HEK293 (cell line): Measurements from ENCODE around the gene DNAJC11.
A peak's percentile ranks its signal among the peaks of the same experiment; 100 is the strongest.

Source experiments
- CTCF ChIA-PET: fragments of 350-600 bp; formaldehyde crosslinking; extraction: SDS; loops from one replicate; lab custom pipeline; 2021; ENCODE audit warnings: antibody characterized with exemption; lab: Yijun Ruan, JAX
- POLR2A ChIA-PET: fragments of 300-600 bp; formaldehyde crosslinking; extraction: SDS; loops from one replicate; lab custom pipeline; 2020; ENCODE audit warnings: antibody characterized with exemption, inconsistent platforms; lab: Yijun Ruan, JAX
- H3K27ac ChIP-seq: fragments of 200-500 bp; sonication (Bioruptor generic); 2 replicates; pipeline ENCODE4 v1.5.1; 2014; ENCODE audit warnings: low read depth, low read length, control low read depth, inconsistent platforms; ENCODE audit errors: extremely low read depth
- H3K36me3 ChIP-seq, 2 experiments: fragments of 200-500 bp in 1 of 2; sonication (Bioruptor generic) in 1 of 2; 1 replicate in 1 of 2; 2 replicates in 1 of 2; pipeline ENCODE4 v1.5.1; 2014 to 2017; ENCODE audit warnings: inconsistent platforms in 2 of 2, low read length in 2 of 2; ENCODE audit not compliant: control insufficient read depth in 2 of 2, insufficient read depth in 1 of 2
- H3K4me1 ChIP-seq: fragments of 200-500 bp; sonication (Bioruptor generic); 2 replicates; pipeline ENCODE4 v1.5.1; 2014; ENCODE audit warnings: mild to moderate bottlenecking, low read length, inconsistent platforms; ENCODE audit not compliant: control insufficient read depth, insufficient read depth
- H3K4me3 ChIP-seq: 2 replicates; pipeline ENCODE4 v1.5.1; 2011; ENCODE audit warnings: low read depth, mild to moderate bottlenecking, control low read depth, low read length, moderate library complexity
- H3K9me3 ChIP-seq: fragments of 200-500 bp; sonication (Bioruptor generic); 2 replicates; pipeline ENCODE4 v1.5.1; 2014; ENCODE audit warnings: low read depth, low read length, inconsistent platforms; ENCODE audit not compliant: control insufficient read depth, insufficient read depth
- GLIS1 ChIP-seq: fragments of 450-650 bp; formaldehyde crosslinking; IDR thresholded peaks from 2 replicates; pipeline ENCODE4 v1.5.1; 2016; ENCODE audit warnings: missing biosample characterization, missing genetic modification characterization
- HIC1 ChIP-seq: fragments of 450-650 bp; formaldehyde crosslinking; IDR thresholded peaks from 2 replicates; pipeline ENCODE4 v1.5.1; 2016; ENCODE audit warnings: missing biosample characterization, missing genetic modification characterization
- KLF16 ChIP-seq: fragments of 450-650 bp; formaldehyde crosslinking; IDR thresholded peaks from 2 replicates; pipeline ENCODE4 v1.5.1; 2017; ENCODE audit warnings: missing biosample characterization, missing genetic modification characterization
- ZBTB10 ChIP-seq: fragments of 450-650 bp; formaldehyde crosslinking; IDR thresholded peaks from 2 replicates; pipeline ENCODE4 v1.5.1; 2016; ENCODE audit warnings: missing biosample characterization, missing genetic modification characterization
- ZBTB11 ChIP-seq: fragments of 450-650 bp; formaldehyde crosslinking; conservative IDR thresholded peaks from 2 replicates; pipeline ENCODE4 v1.5.1; 2016; ENCODE audit warnings: low read depth, missing biosample characterization, missing genetic modification characterization
- ZBTB6 ChIP-seq: fragments of 450-650 bp; formaldehyde crosslinking; IDR thresholded peaks from 2 replicates; pipeline ENCODE4 v1.5.1; 2017; ENCODE audit warnings: missing biosample characterization, missing genetic modification characterization
- ZIC2 ChIP-seq: fragments of 450-650 bp; formaldehyde crosslinking; IDR thresholded peaks from 2 replicates; pipeline ENCODE4 v1.5.1; 2016; ENCODE audit warnings: missing biosample characterization, missing genetic modification characterization
- ZNF133 ChIP-seq: fragments of 450-650 bp; formaldehyde crosslinking; IDR thresholded peaks from 2 replicates; pipeline ENCODE4 v1.5.1; 2016; ENCODE audit warnings: missing biosample characterization, missing genetic modification characterization
- ZNF148 ChIP-seq: fragments of 450-650 bp; formaldehyde crosslinking; IDR thresholded peaks from 2 replicates; pipeline ENCODE4 v1.5.0; 2017; ENCODE audit warnings: missing biosample characterization, missing genetic modification characterization, borderline replicate concordance
- ZNF37A ChIP-seq: fragments of 450-650 bp; IDR thresholded peaks from 2 replicates; pipeline ENCODE4 v1.5.1; 2018; ENCODE audit warnings: missing biosample characterization, missing genetic modification characterization
- ZNF510 ChIP-seq: fragments of 450-650 bp; formaldehyde crosslinking; IDR thresholded peaks from 2 replicates; pipeline ENCODE4 v1.5.1; 2018; ENCODE audit warnings: mild to moderate bottlenecking, missing genetic modification characterization, missing biosample characterization; ENCODE audit not compliant: insufficient replicate concordance
- ZNF571 ChIP-seq: fragments of 450-650 bp; formaldehyde crosslinking; IDR thresholded peaks from 2 replicates; pipeline ENCODE4 v1.5.0; 2017; ENCODE audit warnings: missing biosample characterization, missing genetic modification characterization
- ZNF610 ChIP-seq: fragments of 450-650 bp; formaldehyde crosslinking; IDR thresholded peaks from 2 replicates; pipeline ENCODE4 v1.5.1; 2016; ENCODE audit warnings: missing biosample characterization, missing genetic modification characterization, borderline replicate concordance
- ZNF645 ChIP-seq: fragments of 450-650 bp; formaldehyde crosslinking; IDR thresholded peaks from 2 replicates; pipeline ENCODE4; 2016; ENCODE audit warnings: missing biosample characterization, missing genetic modification characterization
- ZNF658 ChIP-seq: fragments of 450-650 bp; formaldehyde crosslinking; IDR thresholded peaks from 2 replicates; pipeline ENCODE4; 2016; ENCODE audit warnings: missing biosample characterization, missing genetic modification characterization

DNAJC11 gene

GRCh38 chr1:6592865-6593593 is 108.6 kb downstream of the DNAJC11 start:
- POLR2A ChIA-PET = interaction anchor here (0.9 to 1.5 kb wide), 2 partner anchors 8 to 13 kb away, joined by 3 to 4 read pairs; partner anchors contain the start of gene ZBTB48
- H3K4me3 ChIP-seq = no peak overlapping the region
- H3K27ac ChIP-seq = no peak overlapping the region
- 0 out of 2 replicates have a peak, but pooled peaks have one; percentile 25 for TF ChIP-seq HIC1 (tag by site-specific recombination)
- no peak for TF ChIP-seq ZBTB6 (tag by site-specific recombination)
- TF ChIP-seq, all 188 proteins: peak for 1
- Histone ChIP-seq H3K4me1 (no peaks in the 10 kb centered on the region), H3K36me3 (peaks cover 3 to 100% of the 10 kb centered on the region in 2 experiments; a peak in 2 of 3 replicates), H3K9me3 (no peaks in the 10 kb centered on the region)
- CTCF ChIA-PET = no interaction called here

GRCh38 chr1:6592441-6592840 is 109.2 kb downstream of the DNAJC11 start:
- Histone ChIP-seq H3K4me1 (no peaks in the 10 kb centered on the region), H3K4me3 (no peak overlapping the region), H3K9me3 (no peaks in the 10 kb centered on the region), H3K27ac (no peak overlapping the region), H3K36me3 (peaks cover 3 to 100% of the 10 kb centered on the region in 2 experiments; a peak in 2 of 3 replicates)
- TF ChIP-seq GLIS1 (peak; percentile 63), ZNF645 (tag by site-specific recombination) (no peak), ZIC2 (tag by site-specific recombination) (peak; percentile 69), ZNF510 (tag by site-specific recombination) (no peak), ZNF658 (tag by site-specific recombination) (no peak)
- POLR2A ChIA-PET = interaction anchor here (0.9 to 2.3 kb wide), 3 partner anchors 9 to 13 kb away, joined by 3 to 12 read pairs (median 4); partner anchors contain the start of gene ZBTB48
- CTCF ChIA-PET = interaction anchor here (1.8 kb wide), 1 partner anchor 38 kb away, joined by 7 read pairs; the partner anchor contains the start of gene TAS1R1

GRCh38 chr1:6591644-6592043 is 110.0 kb downstream of the DNAJC11 start:
- Histone ChIP-seq H3K36me3 (peaks cover 3 to 100% of the 10 kb centered on the region in 2 experiments; a peak in 2 of 3 replicates), H3K27ac (no peak overlapping the region), H3K9me3 (no peaks in the 10 kb centered on the region), H3K4me1 (no peaks in the 10 kb centered on the region), H3K4me3 (no peak overlapping the region)
- CTCF ChIA-PET = interaction anchor here (1.8 kb wide), 1 partner anchor 37 kb away, joined by 7 read pairs; the partner anchor contains the start of gene TAS1R1
- POLR2A ChIA-PET = interaction anchor here (1.2 to 2.3 kb wide), 4 partner anchors 10 to 12 kb away, joined by 3 to 12 read pairs (median 4); partner anchors contain the start of gene ZBTB48
- no peak for TF ChIP-seq ZBTB11 (tag by site-specific recombination)
- no peak for TF ChIP-seq ZNF37A (tag by site-specific recombination)
- no peak for TF ChIP-seq ZNF610 (tag by site-specific recombination)
- TF ChIP-seq ZNF133 (tag by site-specific recombination) = no peak
- TF ChIP-seq KLF16 (tag by site-specific recombination) = no peak
- TF ChIP-seq ZNF148 (tag by site-specific recombination) = no peak
- no peak for TF ChIP-seq ZNF571 (tag by site-specific recombination)
- no peak for TF ChIP-seq ZBTB10 (tag by site-specific recombination)
